Dermis blood vessel endothelial cell (primary cell): Measurements from ENCODE around the gene TMEM185B. TPM values are rescaled to one million over a fixed set of nuclear protein-coding genes. Genes with fewer than 3 reads are reported as not detected.
A peak's percentile ranks its signal among the peaks of the same experiment; 100 is the strongest.

Experiments used
- DNase-seq: peaks from one replicate; pipeline ENCODE4 v3.0.0; 2010
- total RNA-seq: library from RNA; depleted of rRNA; stranded (reverse); fragments of >200 nt; gene quantifications from 2 replicates; pipeline ENCODE4 v1.2.3, GENCODE V29; 2014

TMEM185B gene
- total RNA-seq, 1 donor from 2014 or later = 33.7 TPM

DNA sequence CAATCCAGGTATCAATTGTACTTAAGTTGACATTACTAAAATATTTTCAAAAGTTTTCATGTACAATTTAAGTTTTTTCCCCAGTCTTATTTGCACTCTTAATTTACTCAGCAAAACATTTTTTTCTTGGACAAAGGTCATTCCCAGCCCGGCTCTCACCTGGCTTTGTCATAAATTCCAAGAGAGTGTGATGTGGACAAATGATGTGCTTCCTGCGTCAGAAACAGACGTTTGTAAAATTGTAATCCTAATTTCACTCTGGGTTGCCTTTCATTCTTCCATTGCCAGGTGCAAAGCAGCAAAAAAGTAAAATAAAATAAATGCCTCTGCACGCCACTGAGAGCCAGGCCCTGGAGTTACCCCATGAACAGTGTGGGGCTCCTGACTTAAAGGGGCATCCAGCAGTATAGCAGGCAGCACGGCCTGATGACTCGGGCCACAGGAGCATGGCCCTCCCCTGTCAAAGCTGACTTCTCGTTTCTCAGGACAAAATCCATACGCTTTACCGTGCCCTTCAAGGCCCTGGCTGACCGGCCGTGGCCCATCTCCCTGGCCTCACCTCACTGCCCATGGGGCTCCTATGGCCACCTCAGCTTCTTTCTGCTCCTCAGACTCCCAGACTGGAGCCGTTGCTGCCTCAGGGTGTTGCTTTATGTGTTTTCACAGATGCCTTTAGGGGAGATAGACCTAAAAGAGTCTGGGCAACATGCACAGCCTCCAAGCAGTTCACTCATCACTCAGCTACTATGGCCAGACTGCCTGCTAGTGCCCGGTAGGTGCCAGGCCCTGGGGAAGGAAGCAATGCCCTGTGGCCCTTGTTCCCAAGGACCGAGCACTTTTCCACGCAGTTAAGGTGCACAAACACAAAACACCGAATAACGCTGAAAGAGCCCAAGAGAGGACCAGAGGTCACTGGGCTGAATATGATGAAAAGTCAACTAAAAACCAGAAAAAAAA is 7.6 kb upstream of the TMEM185B start:
- DNase-seq = no peak

- no peak for DNase-seq
Measured at GRCh38 chr2:120229341-120229740, 6.1 kb upstream of the TMEM185B start.

DNA sequence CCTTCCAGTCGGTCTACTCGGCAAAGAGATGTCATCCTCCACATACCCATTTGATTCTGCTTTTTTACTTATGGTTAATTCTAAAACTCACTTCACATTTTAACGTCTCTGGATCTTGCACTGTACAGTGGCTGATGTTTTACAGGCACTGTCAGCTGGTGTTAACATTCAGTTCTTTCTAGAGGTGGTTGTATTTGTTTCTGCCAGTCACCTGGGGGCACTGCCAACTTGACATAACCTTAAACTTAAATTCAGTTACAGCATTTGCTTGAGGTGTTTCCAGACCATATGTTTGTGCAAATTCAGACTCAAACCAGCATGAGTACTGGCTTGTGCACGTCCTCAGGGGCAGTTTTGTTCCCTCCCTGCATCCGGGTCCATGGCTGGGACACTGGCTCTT is 5.3 kb upstream of the TMEM185B start:
- DNase-seq = peak; percentile 43

GRCh38 chr2:120227111-120227991 is 4.2 kb upstream of the TMEM185B start:
- DNase-seq = no peak

DNA sequence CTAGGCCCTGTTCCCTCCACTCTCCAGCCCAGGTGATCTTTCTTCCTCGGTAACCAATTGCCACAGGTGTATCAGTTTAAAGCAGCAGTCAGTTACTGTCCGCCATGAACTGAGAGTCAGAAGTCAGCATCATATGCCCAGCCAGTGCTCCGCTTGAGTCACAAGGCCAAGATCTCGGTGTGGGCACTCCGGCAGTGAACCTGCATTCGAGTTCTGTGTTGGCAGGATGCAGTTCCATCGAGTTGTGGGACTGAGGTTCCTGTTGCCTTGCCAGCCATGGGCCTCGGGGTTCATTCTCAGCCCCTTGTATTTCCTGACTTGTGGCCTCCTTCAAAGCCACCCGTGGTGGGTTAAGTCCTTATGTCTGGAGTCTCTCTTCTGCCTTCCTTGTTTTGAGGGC is 3.1 kb upstream of the TMEM185B start:
- DNase-seq = no peak

DNA sequence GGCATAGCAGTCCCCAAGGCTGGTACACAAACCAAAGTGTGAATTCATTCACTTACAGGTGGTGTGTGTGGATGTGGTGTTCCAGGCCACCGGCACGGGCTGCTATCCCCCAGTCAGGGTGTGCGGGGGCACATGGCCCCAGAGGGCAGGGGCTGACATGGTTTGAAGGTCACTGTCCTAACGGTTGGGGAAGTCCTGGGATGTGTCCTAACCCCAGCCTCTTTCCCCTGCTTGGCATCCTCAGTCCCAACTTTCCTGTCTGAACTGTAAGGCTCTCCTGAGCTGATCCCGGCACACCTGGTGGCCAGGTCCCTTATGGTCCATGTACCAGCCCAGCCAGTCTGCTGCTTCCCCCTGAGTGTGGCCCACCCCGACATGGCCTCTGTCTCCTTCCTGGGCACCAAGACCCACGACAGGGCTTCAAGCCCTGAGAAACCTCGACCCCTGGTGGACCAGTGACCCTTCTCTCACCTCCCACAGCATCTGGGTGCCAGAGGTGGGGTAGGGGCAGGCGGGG is 2.4 kb upstream of the TMEM185B start:
- DNase-seq = no peak

- no peak for DNase-seq
Measured at GRCh38 chr2:120224735-120225548, 1.7 kb upstream of the TMEM185B start.

DNA sequence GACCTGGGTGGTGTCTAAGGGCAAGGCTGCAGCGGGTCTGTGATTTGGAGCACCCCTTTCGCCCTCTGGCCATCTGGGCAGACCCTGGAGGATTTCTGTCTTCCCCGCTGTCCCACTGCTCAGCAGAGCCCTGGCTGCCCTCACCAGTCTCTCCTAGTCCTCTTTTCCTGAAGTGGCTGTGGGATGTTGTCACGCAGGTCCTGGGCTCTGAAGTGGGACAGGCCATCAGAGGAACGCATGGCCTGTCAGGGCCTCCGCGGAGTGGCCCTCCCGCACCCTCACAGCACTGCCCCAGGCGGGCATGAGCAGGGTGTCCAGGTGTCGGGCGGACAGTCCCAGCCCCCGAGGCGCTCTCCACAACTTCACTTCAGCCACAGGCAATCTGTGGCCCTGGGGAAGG is 1.1 kb upstream of the TMEM185B start:
- no peak for DNase-seq

DNA sequence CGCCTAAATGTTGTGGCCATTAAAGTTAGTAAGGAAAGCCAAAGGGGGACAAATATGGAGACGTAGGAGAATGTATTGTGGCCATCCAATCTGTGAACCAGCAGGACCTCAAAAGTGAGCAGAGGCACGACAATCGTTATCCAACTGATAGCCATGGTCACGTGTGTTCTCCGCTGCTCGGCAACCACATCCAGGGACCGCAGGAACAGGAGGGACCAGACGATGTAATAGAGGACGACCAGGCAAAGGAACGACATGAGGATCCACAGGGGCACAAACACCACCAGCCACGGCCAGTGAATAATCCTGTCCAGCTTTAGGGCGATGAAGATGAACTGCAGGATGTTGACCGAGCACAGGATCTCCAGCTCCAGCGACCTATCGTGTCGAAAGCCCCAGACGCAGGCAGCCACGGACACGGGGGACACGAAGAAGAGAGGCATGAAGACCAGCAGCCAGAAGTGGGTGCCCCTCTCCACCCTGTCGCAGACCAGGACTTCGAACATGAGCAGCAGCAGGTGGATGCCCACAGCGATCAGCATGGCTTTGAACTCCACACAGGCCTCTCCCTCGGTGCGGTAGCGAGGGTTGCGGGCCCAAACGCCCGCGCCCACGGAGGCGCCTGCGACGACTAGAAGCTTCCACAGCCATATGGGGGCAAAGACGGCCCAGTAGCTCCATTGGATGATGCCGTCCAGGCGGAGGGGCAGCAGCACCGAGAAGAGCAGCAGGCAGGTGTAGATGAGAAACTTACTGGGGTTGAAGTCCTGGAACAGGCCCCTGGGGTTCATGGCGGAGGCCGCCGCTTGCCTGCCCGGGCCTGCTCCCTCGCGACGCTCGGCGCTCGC is 790 bp downstream of the TMEM185B start:
- no peak for DNase-seq

DNA sequence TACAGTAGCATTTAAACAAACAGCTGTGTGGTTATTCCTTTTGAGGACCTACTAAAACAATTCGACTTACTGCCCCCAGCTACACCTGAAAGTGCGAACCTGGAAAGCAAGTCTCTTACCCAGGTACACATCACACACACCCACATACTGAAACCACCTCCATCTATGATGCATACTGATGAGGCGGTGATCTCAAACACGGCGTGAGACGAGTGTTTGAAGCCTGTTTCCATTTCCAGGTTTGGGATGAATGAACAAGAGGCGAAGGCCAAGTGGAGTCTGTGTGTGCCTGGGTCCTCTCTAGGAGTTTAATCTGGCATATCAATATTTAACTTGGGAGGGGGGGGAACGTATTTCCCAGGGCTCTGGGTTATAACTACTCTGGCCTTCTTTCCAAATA is 1.6 kb downstream of the TMEM185B start:
- no peak for DNase-seq

- DNase-seq = no peak
Measured at GRCh38 chr2:120220756-120221155, 2.4 kb downstream of the TMEM185B start.

DNA sequence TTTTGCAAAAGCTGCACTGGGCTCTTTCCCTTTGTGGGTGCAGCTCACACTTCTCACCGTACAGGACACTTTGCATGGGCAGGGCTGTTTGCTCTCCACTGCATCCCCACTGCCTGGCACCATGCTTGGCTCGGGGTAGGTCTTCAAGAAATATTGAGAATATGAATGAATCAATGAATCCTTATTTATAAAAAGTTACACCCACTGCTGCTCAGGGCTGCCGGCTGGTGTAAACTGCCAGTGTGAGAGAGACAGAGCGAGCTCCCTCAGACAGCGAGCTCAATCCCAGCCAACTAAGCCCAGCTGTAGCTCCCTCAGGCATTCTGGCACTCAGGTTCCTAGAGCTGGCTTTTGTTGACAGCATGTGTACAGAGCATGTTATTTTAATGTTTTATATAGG is 3.4 kb downstream of the TMEM185B start:
- DNase-seq = no peak

GRCh38 chr2:120219291-120219690 is 3.9 kb downstream of the TMEM185B start:
- no peak for DNase-seq

DNA sequence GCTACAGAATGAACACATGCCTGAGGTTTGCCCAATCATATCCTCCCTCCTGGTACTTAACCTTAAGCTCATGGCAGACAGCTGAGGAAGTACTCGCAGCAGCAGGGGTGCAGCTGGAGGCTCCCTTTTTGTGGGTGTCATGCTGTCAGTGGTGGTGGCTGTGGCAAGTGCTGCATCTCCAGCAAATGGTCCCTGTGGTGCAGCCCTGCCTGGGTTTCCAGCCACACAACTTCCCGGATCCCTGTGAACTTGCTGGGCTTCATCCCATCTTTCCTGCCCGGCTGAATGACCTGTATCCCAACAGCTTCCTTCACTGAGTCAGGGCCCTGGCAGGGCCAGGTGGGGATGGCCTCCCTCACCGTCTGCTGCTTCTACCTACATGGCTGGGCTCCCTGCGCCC is 5.0 kb downstream of the TMEM185B start:
- no peak for DNase-seq

GRCh38 chr2:120210270-120210693 is 12.9 kb downstream of the TMEM185B start:
- DNase-seq = peak; percentile 15

DNA sequence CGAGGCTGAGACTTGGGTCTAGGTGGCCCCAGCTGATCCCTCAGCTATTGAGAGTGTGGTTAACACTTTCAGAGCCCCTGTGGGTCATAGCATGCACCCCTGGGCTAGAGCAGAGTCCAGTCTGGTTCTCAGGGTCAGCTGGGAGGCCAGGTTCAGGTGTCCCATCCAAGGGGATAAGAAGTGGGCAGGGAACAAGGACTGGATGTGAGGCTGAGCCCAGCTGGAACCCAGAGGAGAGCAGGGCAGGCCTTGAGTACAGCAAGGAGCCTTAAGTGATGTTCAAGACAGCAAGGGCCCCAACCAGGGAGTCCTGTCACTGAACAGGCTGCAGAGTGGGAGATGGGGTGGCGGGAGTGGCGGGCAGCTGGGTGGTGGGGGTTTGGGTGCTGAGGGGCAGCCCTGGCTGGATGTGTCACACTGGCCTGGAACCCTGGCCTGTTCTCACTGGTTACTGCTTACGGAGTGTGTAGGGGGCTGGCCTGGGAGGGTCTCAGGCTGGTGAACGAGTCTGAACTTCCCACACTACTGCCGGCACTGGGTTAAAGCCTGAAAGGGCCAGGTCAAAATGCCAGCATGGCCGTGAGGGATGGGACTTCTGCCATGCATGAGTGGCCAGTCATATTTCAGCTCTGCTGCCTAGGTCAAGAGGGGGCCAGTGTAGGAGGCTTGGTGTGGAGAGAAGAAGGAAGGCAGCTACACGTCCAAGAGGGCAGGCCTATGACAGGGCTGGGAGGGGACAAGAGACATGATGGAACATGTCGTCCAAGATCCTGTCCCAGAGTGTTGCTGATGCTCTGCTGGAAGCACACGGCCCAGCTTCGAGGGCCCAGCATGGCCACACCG is 13.6 kb downstream of the TMEM185B start:
- DNase-seq = no peak

- no peak for DNase-seq
Measured at GRCh38 chr2:120208381-120209353, 14.5 kb downstream of the TMEM185B start.

- peak; percentile 38 for DNase-seq
Measured at GRCh38 chr2:120206022-120206581, 17.1 kb downstream of the TMEM185B start.
